Stimulated activated CD4-positive, alpha-beta T cell treated with anti-CD3 and anti-CD28 coated beads, Interleukin-12 subunit alpha, Interleukin-12 subunit beta, amount 100 ng/mL, for 48 hours (primary cell): Measurements from ENCODE around the gene FRMD8.
"Not testable (repeated sequence)": the region's sequence is repeated elsewhere in the genome, so short reads cannot be mapped to it uniquely, and the experiment has no call there.

ENCODE experiments used
- DNase-seq, 3 donors: peaks; one replicate each; pipeline ENCODE4 v3.0.0-alpha.2; 2020; ENCODE audit warnings: low read depth in 2 of 3, low spot score in 1 of 3

Gene FRMD8

DNA sequence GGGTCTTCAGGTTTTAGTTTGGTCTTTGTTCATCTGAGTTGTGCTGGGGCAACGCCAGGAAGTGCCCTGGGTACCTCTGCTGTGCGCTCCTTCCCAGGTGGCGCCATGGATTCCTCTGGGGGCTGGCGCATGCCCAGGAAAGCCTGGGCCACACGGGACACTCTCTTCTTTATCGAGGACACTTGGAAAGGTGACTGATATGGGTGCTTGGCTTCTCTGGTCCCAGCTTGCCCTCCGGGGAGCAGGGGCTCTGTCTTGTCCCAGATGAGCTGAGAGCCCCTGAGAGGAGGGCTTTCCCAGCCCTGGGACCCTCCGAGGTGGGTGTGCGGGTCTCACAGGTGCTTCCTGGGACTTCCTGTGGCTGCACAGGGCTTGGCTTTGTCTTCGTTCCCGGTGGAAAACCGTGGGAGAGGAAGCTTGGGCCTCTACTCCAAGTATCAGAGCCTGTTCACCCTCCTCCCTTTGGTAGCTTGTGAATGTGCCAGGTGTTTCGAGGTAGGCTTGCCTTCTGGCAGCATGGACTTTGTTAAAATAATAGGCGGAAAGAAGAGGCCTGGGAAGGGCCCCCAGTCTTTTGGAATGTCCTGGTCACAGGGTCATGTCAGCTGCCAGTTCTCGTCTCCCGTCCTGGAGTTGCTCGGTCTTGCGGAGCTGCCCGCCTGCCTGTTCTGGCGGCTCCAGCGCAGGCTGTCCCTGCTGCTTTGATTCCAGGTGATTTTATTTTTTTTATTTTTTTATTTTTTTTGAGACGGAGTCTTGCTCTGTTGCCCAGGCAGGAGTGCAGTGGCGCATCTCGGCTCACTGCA, 26.0 kb downstream of the FRMD8 start:
- DNase-seq, result no peak

DNA sequence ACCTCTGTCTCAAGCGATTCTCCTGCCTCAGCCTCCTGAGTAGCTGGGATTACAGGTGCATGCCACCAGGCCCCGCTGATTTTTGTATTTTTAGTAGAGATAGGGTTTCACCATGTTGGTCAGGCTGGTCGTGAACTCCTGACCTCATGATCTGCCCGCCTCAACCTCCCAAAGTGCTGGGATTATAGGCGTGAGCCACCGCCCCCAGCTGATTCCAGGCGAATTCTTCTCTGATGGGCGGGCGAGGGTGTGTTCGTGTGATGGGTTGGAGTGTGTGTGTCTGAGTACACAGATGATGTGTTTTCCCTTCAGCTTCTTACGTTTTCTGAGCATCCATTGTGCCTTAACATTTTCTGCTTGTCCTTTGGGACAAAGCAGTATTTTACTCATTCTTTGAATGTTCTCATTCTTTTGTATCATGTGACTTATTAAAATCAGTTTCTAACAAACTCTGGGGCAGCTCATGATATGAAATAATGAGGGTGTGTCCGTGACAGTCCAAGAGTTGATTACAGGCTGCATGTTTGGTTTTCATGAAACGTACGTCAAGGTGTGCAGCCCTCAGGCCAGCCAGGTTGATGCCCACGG, 26.7 kb downstream of the FRMD8 start:
- not testable (repeated sequence) for DNase-seq

DNA sequence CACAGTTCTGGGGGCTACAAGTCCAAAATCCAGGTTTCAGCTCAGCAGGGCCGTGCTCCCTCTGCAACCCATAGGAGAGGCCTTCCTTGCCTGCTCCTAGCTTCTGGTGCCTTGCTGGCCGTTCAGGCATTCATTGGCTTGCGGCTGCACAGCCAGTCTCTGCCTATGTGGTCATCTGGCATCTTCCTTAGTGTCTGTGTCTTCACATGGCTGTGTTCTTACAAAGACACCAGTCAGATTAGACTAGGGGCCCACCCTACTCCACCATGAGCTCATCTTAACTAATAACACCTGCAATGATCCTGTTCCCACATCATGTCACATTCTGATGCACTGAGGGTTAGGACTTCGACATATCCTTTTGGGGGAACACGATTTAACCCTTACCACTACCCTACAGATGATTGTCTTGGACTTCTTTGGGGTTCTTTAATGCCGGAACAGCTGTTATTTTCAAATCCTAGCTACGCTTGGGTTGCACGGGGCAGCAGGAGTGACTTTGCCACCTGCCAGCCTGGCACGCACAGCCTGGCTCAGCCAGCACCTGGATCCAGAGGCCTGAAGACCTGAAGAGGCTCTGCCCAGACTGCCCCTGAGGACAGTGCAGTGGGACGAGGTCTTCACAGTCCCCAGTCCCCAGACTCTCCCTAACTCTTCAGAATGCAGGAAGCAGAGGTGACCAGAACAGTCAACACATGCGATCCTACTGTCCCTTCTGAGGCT, 28.5 kb downstream of the FRMD8 start:
- DNase-seq, result no peak

DNA sequence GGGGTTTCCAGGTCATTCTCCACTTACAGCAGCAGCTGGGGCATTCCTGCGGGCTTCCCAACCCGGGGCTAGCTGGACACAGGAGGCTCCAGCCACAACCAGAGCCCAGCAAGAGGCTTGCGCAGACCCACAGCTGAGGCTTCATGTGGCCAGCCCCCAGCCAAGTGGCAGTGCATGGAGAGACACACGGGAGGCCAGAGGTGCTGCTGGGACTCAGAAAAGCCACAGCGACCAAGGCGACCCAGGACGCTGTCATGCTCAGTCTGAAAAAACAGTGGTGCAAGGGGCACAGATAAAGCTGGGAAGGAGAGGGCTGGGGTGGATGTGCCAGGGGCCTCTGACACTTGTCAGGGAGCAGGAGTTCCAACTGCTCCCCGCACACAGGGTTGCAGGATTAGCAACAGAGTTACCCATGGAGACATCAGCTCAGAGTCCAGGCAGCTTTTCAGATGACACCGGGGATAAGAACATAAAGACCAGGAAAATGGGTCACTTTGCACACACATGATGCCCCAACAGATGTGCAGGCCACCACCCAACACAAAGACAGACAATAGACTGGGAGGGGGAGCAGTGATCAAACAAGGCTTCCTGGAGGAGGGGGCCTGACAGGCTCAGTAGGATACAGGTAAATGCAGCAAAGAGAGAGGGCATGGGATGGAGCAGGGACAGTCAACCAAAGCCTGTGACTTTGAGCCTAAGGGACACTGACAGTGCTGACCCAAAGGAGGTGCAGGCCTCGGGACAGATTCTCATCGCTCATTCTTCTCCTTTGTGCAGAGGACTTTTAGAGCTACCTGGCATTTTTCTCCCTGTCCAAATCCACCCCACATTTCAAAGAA, 29.3 kb downstream of the FRMD8 start:
- no peak for DNase-seq

DNA sequence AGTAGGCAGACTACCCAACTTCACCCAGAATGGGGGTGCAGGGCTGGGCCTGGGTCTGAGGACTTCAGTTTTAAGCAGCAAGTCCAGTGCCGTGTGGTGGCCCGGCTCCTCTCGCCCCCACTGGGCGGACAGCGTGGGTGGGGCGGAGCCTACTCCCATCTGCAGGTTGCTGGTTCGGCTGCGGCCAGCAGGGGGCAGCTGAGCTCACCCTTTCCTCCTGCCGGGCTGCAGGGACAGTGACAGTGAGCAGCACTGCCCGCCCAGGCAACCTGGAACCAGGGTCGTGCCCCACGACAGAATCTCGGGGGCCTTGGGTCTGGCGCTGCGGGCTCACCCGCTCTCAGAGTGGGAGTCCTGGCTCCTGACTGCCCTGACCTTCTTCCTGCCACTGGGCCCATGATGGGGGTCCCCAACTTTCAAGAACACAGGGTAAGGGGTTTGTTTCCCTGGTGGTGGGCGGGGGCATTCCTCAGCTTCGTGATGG, 29.9 kb downstream of the FRMD8 start:
- DNase-seq, result peak; percentile 89 to 94 (median 90)

DNA sequence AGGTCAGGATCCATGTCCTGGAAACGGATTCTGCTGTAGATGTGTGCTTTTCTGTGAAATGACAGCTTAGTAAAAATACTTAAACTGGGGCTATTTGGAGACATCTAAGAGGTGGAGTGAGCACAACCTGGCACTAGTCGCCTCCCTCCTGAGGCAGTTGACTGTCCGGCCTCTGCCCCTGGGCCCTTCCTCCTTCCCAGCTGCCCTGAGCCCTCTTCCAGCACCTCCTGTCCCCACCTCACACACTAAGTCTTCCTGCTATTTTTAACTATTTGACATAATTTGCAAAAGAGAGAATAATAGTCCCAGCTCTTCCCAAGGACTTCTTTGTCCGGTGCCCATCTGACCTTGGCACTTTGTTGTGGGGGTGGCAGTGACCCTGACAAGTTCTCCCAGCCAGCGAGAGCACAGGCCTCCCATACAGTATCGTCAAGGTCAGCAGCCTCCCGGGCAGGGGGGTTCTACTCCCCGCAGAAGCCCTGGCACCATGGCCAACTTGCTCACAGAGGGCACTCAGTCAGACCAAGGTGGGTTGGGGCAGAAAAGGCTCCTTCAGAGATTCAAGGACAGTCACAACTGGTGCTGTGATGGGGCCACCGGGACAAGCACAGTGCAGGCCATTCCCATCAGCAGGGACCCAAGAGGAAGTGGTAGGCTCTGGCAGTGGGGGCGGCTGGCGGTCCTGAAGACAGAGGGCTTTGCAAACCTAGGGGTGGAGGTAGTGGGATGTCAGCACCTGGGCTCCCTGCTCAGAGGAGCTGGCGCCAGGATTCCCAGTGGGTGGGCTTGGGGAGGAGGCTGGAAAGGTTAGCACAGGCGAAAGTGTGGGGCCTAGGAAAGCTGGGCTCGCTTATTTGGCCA, 30.6 kb downstream of the FRMD8 start:
- DNase-seq, result no peak

DNA sequence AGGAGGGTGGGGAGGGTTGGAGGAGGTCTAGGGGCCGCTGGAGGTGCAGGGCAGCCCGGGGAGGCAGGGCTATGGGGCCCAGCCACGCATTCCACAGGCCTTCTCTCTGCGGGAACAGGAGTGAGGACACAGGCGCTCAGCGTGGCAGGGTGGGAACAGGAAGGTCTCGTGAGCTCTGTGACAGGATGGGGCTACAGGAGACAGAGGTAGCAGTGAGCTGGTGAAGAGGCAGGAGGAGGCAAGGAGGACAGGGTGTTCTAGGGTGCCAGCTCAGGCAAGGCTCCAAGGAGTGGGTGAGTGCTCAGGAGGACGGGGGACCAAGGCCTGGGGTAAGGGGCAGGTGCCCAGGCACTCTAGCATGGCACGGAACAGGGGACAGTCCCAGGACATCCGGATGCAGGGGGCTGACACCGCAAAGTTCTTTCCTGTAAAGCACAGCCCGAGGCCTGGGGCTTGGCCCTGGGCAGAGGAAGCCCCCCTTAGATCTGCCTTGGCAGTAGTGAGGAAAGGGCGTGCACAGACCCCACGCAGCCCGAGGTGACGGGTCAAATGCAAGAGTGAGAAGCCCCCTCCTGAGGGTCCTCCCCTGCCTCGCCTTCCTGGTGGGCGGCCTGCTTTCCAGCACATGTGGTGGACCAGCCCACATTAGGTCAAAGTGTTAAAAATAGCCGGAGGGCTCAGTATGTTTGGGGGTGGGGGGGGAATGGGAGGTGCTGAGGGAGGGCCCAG, 31.4 kb downstream of the FRMD8 start:
- DNase-seq, result peak in 1 of 3 donors; percentile 30

DNA sequence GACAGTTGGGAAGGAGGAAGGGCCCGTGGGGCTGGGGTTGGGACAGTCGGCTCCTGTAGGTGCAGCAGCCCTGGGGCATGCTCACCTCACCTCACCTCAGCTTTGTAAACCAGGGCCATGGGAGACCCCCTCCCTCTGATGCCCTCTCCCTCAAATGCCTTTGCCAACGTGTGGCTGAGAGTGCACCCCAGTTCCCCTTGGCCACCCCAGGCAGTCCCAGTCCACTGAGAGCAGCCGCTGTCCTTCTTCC, 31.9 kb downstream of the FRMD8 start:
- no peak for DNase-seq

DNA sequence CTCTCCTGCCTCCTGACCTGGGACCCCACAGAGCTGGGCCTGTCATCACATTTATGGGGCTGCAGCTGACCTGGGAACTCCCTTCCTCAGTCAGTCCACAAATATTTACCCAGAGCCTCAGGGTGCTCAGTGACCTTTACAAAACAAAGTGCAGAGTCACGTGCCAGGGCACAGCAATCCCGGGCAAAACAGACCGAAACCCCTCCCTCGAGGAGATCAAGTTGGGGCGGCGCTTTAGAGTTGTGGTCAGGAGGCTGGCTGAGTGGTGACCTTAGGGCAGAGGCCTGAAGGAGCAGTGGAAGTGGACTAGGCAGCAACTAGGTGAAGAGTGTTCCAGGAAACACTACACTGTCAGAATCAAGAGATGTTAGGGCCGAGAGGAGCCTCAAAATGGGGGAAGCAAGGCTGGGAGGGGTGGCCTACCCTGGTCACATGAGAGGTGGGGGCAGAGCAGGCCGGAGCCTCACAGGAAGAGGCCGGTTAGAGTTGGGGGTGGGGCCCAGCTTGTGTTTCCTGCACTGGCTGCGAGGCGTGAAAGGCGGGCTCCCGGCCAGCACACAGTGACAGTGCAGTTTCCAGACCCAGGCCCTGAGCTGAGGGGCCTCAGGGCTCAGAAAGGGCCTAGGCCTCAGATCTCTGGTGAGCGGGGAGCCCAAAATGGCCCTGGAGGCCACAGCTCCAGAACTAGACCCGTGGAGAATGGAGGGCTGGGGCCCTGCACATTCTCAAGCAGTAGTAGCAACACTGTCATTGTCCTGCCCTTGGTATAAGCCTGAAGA, 32.4 kb downstream of the FRMD8 start:
- peak; percentile 86 to 92 (median 89) for DNase-seq

DNA sequence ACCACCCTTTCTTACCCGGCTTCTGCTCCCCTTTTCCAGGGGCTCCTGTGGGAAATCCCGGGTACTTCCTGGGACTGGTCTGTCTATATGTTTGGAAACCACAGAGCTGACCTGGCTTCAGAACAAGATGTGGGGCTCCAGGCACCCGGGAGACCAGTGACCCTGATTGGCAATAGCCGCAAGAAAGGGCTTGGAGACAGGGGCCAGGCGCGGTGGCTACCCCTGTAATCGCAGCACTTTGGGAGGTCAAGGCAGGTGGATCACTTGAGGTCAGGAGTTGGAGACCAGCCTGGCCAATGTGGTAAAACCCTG, 33.0 kb downstream of the FRMD8 start:
- DNase-seq, result no peak

DNA sequence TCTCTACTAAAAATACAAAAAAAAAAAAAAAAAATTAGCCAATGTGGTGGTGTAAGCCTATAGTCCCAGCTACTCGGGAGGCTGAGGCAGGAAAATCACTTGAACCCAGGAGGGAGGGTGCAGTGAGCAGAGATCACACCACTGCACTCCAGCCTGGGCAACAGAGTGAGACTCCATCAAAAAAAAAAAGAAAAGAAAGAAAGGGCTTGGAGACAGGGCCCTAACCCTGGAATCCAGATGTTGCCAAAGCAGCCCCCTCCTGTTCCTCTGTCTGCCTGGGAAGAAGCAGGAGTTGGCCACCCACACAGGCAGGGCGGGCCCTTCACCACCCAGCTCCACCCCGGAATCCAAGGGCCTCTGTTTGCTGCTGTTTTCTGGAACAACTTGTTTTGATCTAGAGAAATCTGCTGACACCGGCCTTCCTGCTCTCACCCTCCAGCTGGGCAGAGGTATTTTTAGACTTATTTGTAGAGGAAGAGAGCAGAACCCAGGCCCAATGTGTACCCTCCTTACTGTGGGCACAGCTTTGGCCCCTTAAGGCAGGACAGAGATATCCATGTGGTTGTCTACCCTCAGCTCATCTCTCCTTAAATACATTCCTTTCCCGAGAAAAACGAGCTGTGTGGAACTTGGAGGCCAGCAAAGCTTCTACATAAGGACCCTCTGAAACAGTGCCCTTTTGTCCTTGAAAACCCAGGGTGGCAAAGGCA, 33.5 kb downstream of the FRMD8 start:
- DNase-seq, result peak; percentile 56 to 70 (median 57)

DNA sequence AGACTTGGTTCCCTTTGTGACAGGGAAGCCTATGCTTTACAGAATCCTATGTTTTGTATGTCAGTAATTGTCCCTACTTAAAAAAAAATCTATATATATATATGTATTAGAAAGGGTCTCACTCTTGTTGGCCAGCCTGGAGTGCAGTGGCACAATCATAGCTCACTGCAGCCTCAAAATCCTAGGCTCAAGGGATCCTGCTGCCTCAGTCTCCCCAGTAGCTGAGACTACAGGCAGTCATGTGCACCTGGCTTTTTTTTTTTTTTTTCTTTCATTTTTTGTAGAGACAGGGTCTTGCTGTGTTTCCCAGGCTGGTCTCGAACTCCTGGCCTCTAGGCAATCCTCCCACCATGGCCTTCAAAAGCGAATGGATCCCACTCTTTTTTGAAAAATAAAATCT, 34.1 kb downstream of the FRMD8 start:
- DNase-seq, result no peak

DNA sequence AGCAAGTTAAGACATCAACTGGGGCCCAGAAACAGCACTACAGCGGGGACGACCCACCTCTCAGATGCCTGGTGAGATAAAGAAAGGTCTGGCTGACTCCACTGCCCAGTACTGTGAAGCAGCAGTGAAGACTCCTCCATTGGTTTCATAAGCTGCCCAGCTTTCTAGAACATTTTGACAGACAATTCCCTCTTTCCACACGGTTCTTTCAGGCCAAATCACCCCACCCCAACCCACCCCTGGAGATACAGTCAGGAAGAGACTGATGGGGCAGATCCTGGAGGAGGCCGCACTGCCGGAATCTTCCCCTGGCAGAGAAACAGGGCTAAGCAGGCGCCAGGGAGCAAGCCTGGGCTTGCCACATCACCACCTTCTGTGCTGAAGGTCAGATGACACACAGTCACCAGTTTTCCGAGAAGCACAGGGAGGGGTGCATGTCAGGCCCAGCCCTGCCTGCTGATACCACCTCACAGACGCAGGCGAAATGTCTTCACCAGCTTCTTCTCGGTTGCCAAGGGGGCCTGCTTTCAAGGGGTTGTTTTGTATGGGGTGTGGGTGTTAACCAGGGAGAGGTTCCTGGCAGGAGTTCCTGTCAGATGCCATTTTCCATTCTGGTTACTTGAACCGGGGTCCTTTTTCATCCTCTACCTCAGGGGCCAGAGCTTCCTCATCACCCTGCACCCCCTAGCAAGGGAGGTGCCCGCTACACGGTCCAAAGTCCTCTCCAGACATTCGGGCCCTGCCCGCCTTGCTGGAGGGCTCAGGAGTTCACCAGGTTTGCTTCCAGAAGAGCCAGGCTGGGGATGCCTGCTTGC, 34.7 kb downstream of the FRMD8 start:
- peak; percentile 79 to 88 (median 82) for DNase-seq

DNA sequence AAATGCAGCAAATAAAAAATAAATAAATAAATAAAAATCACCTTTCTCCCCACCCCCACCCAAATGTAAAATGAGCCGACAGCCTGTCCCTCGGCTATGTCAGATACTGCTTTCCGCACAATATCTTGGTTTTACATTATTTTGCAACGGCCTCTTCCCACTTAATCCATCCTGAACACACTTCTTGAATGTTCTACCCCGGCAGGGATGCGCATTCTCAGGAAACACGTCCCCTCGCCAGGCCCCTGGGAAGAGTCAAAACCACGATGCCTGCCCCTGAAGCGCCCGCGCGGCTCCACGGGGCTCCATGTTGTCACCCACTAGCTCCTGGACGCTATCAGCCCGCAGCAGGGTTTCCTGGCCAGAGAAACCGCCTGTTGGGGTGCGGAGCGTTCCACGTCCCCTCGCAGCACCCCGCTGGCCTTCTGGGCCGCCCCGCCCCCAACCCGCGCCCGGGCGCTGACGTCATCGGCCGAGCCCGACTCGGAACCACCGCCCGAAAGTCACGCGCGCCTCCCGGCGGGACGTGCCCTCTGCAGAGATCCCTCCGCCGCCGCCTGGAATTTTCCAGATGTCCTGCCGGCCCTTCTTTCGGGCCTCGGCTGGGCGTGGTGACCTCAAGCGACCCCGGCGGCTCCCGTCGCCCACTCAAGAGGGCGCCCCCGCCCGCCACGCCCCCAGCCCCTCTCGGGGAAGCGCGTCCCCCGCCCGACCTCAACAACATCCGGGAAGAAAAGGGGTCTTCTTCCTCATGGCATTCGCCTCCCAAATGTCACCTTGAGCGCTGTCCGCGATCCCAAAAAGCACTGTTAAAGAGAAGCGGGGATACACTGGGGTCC, 35.6 kb downstream of the FRMD8 start:
- peak; percentile 93 to 98 (median 95) for DNase-seq

DNA sequence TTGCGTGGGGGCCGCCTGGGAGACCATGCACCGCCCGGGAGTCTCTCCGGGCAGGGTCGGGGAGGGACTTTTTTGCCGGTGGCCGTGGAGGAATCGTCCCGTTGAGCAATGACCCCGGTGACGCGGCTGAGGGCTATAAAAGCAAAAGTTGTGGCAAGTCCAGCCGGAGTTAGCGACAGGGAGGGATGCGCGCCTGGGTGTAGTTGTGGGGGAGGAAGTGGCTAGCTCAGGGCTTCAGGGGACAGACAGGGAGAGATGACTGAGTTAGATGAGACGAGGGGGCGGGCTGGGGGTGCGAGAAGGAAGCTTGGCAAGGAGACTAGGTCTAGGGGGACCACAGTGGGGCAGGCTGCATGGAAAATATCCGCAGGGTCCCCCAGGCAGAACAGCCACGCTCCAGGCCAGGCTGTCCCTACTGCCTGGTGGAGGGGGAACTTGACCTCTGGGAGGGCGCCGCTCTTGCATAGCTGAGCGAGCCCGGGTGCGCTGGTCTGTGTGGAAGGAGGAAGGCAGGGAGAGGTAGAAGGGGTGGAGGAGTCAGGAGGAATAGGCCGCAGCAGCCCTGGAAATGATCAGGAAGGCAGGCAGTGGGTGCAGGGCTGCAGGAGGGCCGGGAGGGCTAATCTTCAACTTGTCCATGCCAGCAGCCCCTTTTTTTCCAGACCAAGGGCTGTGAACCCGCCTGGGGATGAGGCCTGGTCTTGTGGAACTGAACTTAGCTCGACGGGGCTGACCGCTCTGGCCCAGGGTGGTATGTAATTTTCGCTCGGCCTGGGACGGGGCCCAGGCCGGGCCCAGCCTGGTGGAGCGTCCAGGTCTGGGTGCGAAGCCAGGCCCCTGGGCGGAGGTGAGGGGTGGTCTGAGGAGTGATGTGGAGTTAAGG, 36.4 kb downstream of the FRMD8 start, which contains the start of gene NEAT1:
TSS of gene NEAT1 (plus strand) at position 166 of the 883 bp plus-strand sequence.
- DNase-seq, result peak; percentile 92 to 97 (median 92)
